Bronchial smooth muscle cell (primary cell): Measurements from ENCODE around the gene ZNF280A. TPM values are rescaled to one million over a fixed set of nuclear protein-coding genes. Genes with fewer than 3 reads are reported as not detected.

Experiments used
- total RNA-seq: library from RNA; depleted of rRNA; stranded (reverse); fragments of >200 nt; gene quantifications from 2 replicates; pipeline ENCODE4 v1.2.1, GENCODE V29; 2014

ZNF280A gene, protein sequence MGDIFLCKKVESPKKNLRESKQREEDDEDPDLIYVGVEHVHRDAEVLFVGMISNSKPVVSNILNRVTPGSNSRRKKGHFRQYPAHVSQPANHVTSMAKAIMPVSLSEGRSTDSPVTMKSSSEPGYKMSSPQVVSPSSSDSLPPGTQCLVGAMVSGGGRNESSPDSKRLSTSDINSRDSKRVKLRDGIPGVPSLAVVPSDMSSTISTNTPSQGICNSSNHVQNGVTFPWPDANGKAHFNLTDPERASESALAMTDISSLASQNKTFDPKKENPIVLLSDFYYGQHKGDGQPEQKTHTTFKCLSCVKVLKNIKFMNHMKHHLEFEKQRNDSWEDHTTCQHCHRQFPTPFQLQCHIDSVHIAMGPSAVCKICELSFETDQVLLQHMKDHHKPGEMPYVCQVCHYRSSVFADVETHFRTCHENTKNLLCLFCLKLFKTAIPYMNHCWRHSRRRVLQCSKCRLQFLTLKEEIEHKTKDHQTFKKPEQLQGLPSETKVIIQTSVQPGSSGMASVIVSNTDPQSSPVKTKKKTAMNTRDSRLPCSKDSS
- total RNA-seq, result not detected in 2 replicates

DNA sequence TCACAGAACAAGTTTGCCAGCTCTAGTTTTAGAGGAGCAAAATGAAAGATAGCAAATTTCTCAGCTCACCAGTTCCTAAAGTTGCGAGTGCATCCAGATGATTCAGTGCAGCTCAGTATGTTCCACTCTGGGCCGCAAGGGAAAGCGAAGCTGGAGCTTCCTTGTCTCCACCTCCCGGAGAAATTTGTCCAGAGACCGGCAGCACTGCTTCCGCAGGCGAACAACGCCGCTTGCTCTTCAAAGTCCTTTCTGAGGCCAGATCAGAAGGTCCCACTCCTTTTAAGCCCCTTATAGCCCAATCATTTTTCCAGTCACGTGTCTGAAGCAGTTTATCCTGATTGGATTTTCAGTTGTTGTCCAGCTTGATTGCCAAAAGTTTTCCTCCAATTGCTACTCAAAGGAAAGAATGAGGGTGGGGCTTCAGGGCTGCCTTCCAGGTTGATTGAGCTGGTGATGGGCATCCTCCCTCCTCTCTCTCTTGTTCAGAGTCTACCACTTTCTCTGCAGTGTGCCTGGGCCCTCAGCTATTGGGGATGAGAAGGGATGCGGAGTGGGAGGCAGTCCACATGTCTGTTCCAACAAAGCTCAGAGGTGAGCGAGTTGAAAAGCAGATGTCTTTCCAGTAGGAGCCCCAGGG, at the start of gene ZNF280A:
ZNF280A (minus strand) TSS at position 251 of the 637 bp plus-strand sequence. CDS start 4,640 bp downstream, outside the sequence.

DNA sequence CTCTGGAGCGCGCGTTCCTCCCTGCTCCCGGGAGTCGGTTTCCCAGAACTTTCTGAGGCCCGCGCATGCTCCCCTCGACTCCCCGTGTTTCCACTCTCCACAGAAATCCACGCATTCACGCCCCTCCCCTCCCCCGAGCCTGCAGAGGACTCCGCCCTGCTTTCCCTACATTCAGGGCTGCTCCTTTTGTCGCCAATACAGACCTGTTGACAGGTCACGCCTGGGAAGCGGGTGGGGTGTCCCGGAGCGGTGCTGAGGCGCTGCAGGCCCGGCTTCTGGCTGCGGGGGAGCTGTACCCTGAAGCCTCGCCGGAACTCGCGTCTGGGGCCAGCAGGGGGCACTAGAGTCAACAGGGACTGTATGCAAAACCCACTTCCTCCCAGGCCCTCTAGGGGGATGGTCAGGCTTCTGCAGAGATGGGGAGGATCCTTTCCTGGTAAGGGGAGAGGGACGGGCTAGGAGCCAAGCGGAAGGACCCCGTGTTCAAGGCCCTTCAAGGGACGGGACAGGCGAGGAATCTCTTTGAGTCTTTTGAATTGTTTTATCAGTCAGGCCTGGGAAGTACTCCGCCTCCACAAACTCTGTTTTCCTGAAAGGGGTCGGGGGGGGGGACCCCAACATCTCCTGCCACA, 39.0 kb upstream of the ZNF280A start, which contains the start of gene PRAME:
PRAME (minus strand) TSS at position 294 of the 632 bp plus-strand sequence. CDS start 2,433 bp downstream, outside the sequence.

DNA sequence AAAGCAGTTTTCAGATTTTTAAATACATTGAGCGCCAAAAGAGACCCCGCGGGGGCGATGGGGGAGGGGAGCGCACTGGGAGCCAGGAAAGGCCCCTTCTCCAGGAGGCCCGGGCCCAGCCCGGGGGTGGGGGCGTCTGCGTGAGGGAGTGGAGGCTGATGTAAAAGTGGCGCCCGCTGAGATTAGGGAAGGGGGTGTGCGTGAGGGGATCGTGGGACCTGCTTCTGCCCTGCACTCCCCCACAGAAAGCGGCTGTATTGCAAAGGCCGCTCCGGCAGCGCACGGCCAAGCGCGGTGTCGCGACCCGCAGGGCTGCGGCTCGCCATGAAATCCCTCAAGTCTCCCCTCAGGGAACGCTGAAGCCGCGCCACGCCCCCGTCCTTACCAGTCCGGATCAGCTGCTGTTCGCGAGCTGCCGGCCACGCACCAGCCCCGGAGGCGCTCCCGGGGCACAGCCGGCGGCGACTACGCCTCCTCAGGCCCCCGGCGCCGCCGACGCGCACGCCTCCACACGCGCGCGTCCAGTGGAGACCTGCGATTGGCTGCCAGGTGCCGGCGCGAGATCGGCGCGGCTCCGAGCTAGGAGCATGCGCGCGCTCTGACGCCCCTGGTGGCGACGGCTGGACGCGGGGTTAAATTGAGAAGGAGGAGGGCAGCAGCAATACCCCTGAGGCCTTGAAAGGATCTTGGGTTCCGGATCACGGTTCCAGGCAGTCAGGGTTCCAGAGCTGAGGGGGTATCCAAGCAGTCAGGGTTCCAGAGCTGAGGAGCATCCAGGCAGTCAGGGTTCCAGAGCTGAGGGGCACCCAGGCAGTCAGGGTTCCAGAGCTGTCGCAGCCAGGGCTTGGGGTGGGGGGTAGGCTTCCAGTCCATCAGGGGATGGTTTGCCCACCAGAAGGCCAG, 11.5 kb downstream of the ZNF280A start, which contains the start of gene ZNF280B:
ZNF280B (minus strand) TSS at position 469 of the 903 bp plus-strand sequence. CDS start 19,344 bp downstream, outside the sequence.

Other genes with a start within 250 kb of the ZNF280A start
- 0.16 TPM in 1 of 2 replicates, not detected in the other for gene ZNF280B, start 11.5 kb downstream of the ZNF280A start, total RNA-seq
- not detected in 2 replicates for gene PRAME, start 39.0 kb upstream of the ZNF280A start, total RNA-seq
- gene GGTLC2, start 124.3 kb upstream of the ZNF280A start, total RNA-seq, result not detected in 2 replicates